K562 (cell line): ENCODE results near the gene CREB3L4. TPM values are rescaled to one million over a fixed set of nuclear protein-coding genes. Genes with fewer than 3 reads are reported as not detected.

Experiments
- DPF2 ChIP-seq: fragments of 450-650 bp; IDR thresholded peaks from 2 replicates; pipeline ENCODE4 v1.6.1; 2016
- EGR1 ChIP-seq: fragments of 450-650 bp; conservative IDR thresholded peaks from 2 replicates; pipeline ENCODE4 v1.6.1; 2017; ENCODE audit warnings: mild to moderate bottlenecking
- GATAD2A ChIP-seq: fragments of 450-650 bp; IDR thresholded peaks from 2 replicates; pipeline ENCODE4 v1.6.1; 2017
- KDM5B ChIP-seq: fragments of 200-600 bp; sonication (generic); IDR thresholded peaks from 2 replicates; pipeline ENCODE4 v1.6.1; 2012; ENCODE audit warnings: low read depth, mild to moderate bottlenecking, moderate library complexity, low read length, control low read depth, inconsistent platforms; ENCODE audit not compliant: insufficient replicate concordance
- MGA ChIP-seq: fragments of 450-650 bp; IDR thresholded peaks from 2 replicates; pipeline ENCODE4 v1.6.1; 2016; ENCODE audit warnings: mild to moderate bottlenecking, moderate library complexity
- MTA2 ChIP-seq: fragments of 450-650 bp; IDR thresholded peaks from 2 replicates; pipeline ENCODE4 v1.6.1; 2016; ENCODE audit warnings: low read depth
- NFIC ChIP-seq: fragments of 450-650 bp; IDR thresholded peaks from 2 replicates; pipeline ENCODE4 v1.6.1; 2017; ENCODE audit warnings: mild to moderate bottlenecking, inconsistent platforms
- POLR2AphosphoS2 ChIP-seq: IDR thresholded peaks from 2 replicates; pipeline ENCODE4 v1.6.1; 2012; ENCODE audit warnings: low read length, improper control_type of control experiment
- POU5F1 ChIP-seq: fragments of 150-350 bp; IDR thresholded peaks from 2 replicates; pipeline ENCODE4 v1.6.1; 2014; ENCODE audit warnings: borderline replicate concordance, low read length, low read depth, mild to moderate bottlenecking; ENCODE audit not compliant: partially characterized antibody
- RAD21 ChIP-seq, 2 experiments: fragments of 250-450 bp in 1 of 2; fragments of 450-650 bp in 1 of 2; sonication (Bioruptor Pico) in 1 of 2; formaldehyde crosslinking in 1 of 2; IDR thresholded peaks in 1 of 2; conservative IDR thresholded peaks in 1 of 2; 2 replicates each; pipeline versions ENCODE4 v1.4.0 to v1.8.0; 2020 to 2022; ENCODE audit warnings: mild to moderate bottlenecking in 2 of 2, moderate library complexity in 1 of 2
- TEAD4 ChIP-seq, 2 experiments: sonication (generic) in 1 of 2; formaldehyde crosslinking in 1 of 2; IDR thresholded peaks; 2 replicates each; pipeline versions ENCODE4 v1.6.1 to v1.8.0; 2012 to 2022; ENCODE audit warnings: borderline replicate concordance in 1 of 2, inconsistent platforms in 1 of 2, low read length in 1 of 2, mild to moderate bottlenecking in 1 of 2, missing genetic modification reagents in 1 of 2
- ZBTB5 ChIP-seq: fragments of 450-650 bp; IDR thresholded peaks from 2 replicates; pipeline ENCODE4 v1.6.1; 2017; ENCODE audit warnings: antibody characterized with exemption
- ZNF133 ChIP-seq: fragments of 250-450 bp; sonication (Bioruptor Pico); IDR thresholded peaks from 2 replicates; pipeline ENCODE4 v1.4.0; 2020; ENCODE audit warnings: mild to moderate bottlenecking
- ZNF197 ChIP-seq: fragments of 200-800 bp; sonication (Bioruptor generic); IDR thresholded peaks from 2 replicates; pipeline ENCODE4 v1.6.1; 2016; ENCODE audit warnings: low read depth, missing genetic modification characterization, missing compliant biosample characterization
- polyA plus RNA-seq, 8 experiments: library from polyadenylated mRNA; depleted of rRNA in 4 of 8; stranded (reverse) in 5 of 8; unstranded in 3 of 8; fragments of >200 nt; fragmentation: Nextera tagmentation in 2 of 8; fragmentation: Illumina TruSeq in 1 of 8; extraction: Ambion mirVana in 2 of 8; extraction: Trizol in 1 of 8; gene quantifications; 2 replicates each; pipeline versions ENCODE4 v1.2.1 to v1.2.3, GENCODE V29; 2011 to 2014; ENCODE audit warnings: inconsistent platforms in 1 of 8, missing spikeins in 1 of 8
- total RNA-seq, 7 experiments: library from RNA; depleted of rRNA in 6 of 7; stranded (reverse); fragments of >200 nt in 6 of 7; fragmentation: Illumina TruSeq in 2 of 7; extraction: Trizol in 2 of 7; gene quantifications; 2 replicates each; pipeline versions ENCODE4 v1.2.1 to v1.2.3, GENCODE V29; 2011 to 2021; ENCODE audit warnings: low replicate concordance in 1 of 7

The CREB3L4 gene
- total and polyA plus RNA-seq, 9 of the 15 experiments (the other 6 are each of a cell fraction or from before 2014, with no cell fraction given), result 9.9 to 18.6 (median 13.9) TPM

- peak; percentile 23; the same call in 1 of the 2 replicates for TF ChIP-seq MGA
- TF ChIP-seq KDM5B, result peak; percentile 52
- TF ChIP-seq ZNF133 (CRISPR knock-in tag), result no peak
- TF ChIP-seq MTA2, result no peak
- no peak for TF ChIP-seq TEAD4 (IDR thresholded peaks at IDR 0.05; ENCODE audit: low read length)
- peak; percentile 4; the same call in 1 of the 2 replicates for TF ChIP-seq TEAD4 (CRISPR knock-in tag; IDR thresholded peaks at IDR 0.05; ENCODE audit: borderline replicate concordance)
- no peak for TF ChIP-seq ZBTB5
- 0 out of 2 replicates have a peak, but pooled peaks have one; percentile 55 for TF ChIP-seq ZNF197 (CRISPR knock-in tag)
- TF ChIP-seq GATAD2A, result peak; percentile 77
- TF ChIP-seq RAD21 (CRISPR knock-in tag; conservative IDR thresholded peaks at IDR 0.05 in 1 of 2, IDR thresholded peaks at IDR 0.05 in 1 of 2), result peak in 1 of 2 experiments; percentile 30; a peak in 1 of 4 replicates
- TF ChIP-seq EGR1, result peak; percentile 87
- TF ChIP-seq POLR2AphosphoS2, result no peak
- no peak for TF ChIP-seq POU5F1
- TF ChIP-seq DPF2, result peak; percentile 52
- TF ChIP-seq NFIC, result peak; percentile 65
Observed at GRCh38 chr1:153922076-153922971, 45.4 kb upstream of the CREB3L4 start (continued).
